Gastrocnemius medialis (tissue), 4 donors: ENCODE data around the gene EIF1AD.

Source experiments
- CTCF ChIP-seq, 5 experiments: fragments of 450-650 bp in 3 of 5; fragments of 200-600 bp in 2 of 5; sonication (generic) in 2 of 5; IDR thresholded peaks in 4 of 5; conservative IDR thresholded peaks in 1 of 5; 1 replicate in 4 of 5; 2 replicates in 1 of 5; pipeline ENCODE4 v1.5.1; 2016 to 2019; ENCODE audit warnings: antibody characterized with exemption in 5 of 5, mild to moderate bottlenecking in 3 of 5, moderate library complexity in 3 of 5
- POLR2A ChIP-seq, 2 donors: fragments of 450-650 bp; IDR thresholded peaks; one replicate each; pipeline ENCODE4 v1.6.1; 2017; ENCODE audit warnings: antibody characterized with exemption in 2 of 2, mild to moderate bottlenecking in 2 of 2, moderate library complexity in 2 of 2

- TF ChIP-seq CTCF (IDR thresholded peaks at IDR 0.05 in 4 of 5, conservative IDR thresholded peaks at IDR 0.05 in 1 of 5) (no peak), POLR2A (IDR thresholded peaks at IDR 0.05) (no peak)
Observed at GRCh38 chr11:65960824-65961266, 41.1 kb downstream of the EIF1AD start.
